ENCODE measurements around the gene DHRS11.

DNA sequence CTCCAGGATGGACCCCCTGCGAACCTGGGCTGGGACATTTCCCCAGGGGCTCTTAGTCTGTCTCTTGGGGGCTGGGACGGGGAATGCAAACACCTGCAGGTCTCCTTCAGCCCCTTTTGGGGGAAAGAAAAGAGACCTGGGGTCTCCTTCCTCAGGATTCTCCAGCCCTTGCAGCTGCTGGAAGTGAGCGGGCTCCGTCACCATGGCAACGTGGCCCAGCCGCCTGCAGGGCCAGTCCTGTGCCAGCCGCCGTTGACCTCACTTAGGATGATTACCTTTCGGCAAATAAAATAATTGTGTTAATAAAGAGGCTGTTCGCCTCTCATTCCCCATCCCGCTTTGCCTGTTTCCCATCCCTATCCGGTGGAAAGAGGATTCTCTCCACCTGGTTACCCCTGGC is 35.4 kb downstream of the DHRS11 start:
- TF ChIP-seq, protein P1, sequence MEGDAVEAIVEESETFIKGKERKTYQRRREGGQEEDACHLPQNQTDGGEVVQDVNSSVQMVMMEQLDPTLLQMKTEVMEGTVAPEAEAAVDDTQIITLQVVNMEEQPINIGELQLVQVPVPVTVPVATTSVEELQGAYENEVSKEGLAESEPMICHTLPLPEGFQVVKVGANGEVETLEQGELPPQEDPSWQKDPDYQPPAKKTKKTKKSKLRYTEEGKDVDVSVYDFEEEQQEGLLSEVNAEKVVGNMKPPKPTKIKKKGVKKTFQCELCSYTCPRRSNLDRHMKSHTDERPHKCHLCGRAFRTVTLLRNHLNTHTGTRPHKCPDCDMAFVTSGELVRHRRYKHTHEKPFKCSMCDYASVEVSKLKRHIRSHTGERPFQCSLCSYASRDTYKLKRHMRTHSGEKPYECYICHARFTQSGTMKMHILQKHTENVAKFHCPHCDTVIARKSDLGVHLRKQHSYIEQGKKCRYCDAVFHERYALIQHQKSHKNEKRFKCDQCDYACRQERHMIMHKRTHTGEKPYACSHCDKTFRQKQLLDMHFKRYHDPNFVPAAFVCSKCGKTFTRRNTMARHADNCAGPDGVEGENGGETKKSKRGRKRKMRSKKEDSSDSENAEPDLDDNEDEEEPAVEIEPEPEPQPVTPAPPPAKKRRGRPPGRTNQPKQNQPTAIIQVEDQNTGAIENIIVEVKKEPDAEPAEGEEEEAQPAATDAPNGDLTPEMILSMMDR (IDR thresholded peaks at IDR 0.05): no peak
- no peak for TF ChIP-seq POLR2AphosphoS5 (IDR thresholded peaks at IDR 0.05)
